Lung microvascular endothelial cell (primary cell): ENCODE data around the gene FBXW11. TPM values are rescaled to one million over a fixed set of nuclear protein-coding genes. Genes with fewer than 3 reads are reported as not detected.

Experiments
- total RNA-seq: library from RNA; depleted of rRNA; stranded (reverse); fragments of >200 nt; gene quantifications from 2 replicates; pipeline ENCODE4 v1.2.1, GENCODE V29; 2014

The FBXW11 gene
- total RNA-seq, 1 donor from 2014 or later: 61.5 TPM

Other genes with a start within 250 kb of the FBXW11 start
- gene SMIM23, start 220.8 kb downstream of the FBXW11 start, total RNA-seq: not detected in 2 replicates
- 27.2 and 30.0 TPM in 2 replicates for gene STK10, start 181.6 kb upstream of the FBXW11 start, total RNA-seq
- gene EFCAB9, start 187.5 kb upstream of the FBXW11 start, total RNA-seq: not detected in 2 replicates